ENCODE measurements around the gene RGL3. TPM values are rescaled to one million over a fixed set of nuclear protein-coding genes. Genes with fewer than 3 reads are reported as not detected.
A peak's percentile ranks its signal among the peaks of the same experiment; 100 is the strongest.

RGL3 gene
- total and polyA plus RNA-seq, 4 donors, result 2.4 to 19.8 (median 7.8) TPM

DNA sequence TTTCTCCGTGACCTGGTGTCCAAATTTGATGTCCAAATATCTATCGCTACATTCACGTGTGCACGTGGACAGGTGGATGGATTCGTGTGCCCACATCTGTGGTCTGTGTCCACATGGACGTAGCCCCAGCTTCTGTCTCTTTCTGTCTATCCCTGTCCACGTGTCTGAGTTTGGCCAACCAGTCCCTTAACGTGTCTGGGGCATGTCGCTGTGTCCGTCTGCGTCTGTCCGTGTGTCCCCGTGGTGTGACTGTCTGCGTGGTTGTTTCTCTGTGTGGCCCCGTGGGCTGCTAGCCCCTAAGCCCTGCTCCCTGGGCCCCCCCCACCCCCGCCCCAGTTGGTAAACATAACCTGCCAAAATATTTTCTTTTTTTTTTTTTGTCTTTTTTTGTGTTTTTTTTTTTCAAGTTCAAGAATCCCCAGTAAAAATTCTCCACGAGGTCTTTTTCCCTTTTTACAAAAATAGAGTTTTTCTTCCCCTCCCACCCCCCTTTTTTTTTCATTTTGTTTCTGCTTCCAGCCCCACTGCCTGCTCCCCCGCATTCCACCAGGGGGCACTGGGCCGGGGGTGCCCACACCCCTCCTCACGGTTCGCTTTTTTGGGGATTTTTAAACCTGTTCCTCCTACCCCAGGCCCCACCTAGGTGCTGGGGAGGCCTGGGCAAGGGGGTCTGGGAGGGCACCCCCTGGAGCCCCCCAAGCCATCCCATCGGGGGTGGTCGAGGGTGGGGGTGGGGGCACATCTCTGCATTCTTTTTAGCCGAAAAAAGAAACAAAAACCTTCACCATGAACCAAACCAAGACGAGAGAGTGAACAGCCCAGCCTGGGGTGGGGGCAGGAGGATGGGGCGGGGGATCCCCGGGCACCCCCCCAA lies 34.6 kb upstream of the RGL3 start:
- Histone ChIP-seq H3K4me1 (ENCODE audit: control insufficient read depth in 4 of 4, insufficient read depth in 4 of 4, low read length in 3 of 4) (no peaks in the 10 kb centered on the region), H3K9ac (ENCODE audit: low read depth in 1 of 2, low read length in 2 of 2) (no peak overlapping the region), H3K9me3 (ENCODE audit: control insufficient read depth in 4 of 4, low read length in 3 of 4) (no peaks in the 10 kb centered on the region), H3K36me3 (ENCODE audit: control insufficient read depth in 4 of 4, insufficient read depth in 3 of 4, low read depth in 1 of 4, low read length in 3 of 4) (peaks cover 3 to 9% (median 7%) of the 10 kb centered on the region in 4 donors), H3K27ac (ENCODE audit: low read depth in 1 of 2, low read length in 2 of 2) (no peak overlapping the region), H3K4me3 (ENCODE audit: low read depth in 1 of 3, low read length in 3 of 3) (no peak overlapping the region), H3K27me3 (ENCODE audit: control insufficient read depth in 4 of 4, insufficient read depth in 4 of 4, low read length in 3 of 4) (no peaks in the 10 kb centered on the region)
- TF ChIP-seq, protein P1, sequence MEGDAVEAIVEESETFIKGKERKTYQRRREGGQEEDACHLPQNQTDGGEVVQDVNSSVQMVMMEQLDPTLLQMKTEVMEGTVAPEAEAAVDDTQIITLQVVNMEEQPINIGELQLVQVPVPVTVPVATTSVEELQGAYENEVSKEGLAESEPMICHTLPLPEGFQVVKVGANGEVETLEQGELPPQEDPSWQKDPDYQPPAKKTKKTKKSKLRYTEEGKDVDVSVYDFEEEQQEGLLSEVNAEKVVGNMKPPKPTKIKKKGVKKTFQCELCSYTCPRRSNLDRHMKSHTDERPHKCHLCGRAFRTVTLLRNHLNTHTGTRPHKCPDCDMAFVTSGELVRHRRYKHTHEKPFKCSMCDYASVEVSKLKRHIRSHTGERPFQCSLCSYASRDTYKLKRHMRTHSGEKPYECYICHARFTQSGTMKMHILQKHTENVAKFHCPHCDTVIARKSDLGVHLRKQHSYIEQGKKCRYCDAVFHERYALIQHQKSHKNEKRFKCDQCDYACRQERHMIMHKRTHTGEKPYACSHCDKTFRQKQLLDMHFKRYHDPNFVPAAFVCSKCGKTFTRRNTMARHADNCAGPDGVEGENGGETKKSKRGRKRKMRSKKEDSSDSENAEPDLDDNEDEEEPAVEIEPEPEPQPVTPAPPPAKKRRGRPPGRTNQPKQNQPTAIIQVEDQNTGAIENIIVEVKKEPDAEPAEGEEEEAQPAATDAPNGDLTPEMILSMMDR (IDR thresholded peaks at IDR 0.05; ENCODE audit: low read depth, low read length, missing input control), result peak; percentile 6
- TF ChIP-seq TAF1 (conservative IDR thresholded peaks at IDR 0.05), result no peak
- 55% methylated on average over 27 of the region's 27 CpGs for WGBS
- DNase-seq (ENCODE audit: low spot score), result no peak

DNA sequence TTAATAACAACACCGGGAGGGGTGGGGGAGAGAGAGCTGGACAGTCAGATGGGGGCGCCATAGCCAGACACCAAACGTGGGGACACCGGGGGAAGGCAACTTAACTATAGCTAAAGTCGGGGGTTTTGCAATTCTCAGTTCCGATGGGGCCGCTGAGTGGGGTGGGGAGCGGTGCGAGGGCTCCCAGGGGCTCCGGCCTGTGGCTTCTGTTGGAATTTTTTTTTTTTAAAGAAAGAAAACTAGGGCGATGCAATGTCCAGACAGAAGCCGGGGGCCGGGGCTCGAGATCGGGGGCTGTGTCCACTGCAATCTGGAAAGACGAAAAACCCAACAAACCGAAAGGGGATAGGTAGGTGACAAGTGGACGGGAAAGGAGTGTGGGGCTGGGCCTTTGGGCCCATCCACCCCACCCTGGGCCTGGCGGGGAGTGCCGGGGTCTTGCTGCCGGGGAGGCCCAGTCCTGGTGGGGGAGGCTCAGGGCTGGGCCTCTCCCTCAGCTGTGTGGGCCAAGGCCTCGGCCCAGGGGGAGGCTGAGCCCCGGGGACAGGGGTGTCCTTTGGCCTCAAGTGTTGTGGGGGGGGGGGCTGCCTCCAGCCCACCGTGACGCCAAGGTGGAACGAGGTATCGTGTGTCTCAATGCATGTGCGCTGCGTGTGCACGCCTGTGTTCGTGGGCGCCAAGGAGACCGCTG lies 33.7 kb upstream of the RGL3 start:
- H3K9ac ChIP-seq (ENCODE audit: low read depth in 1 of 2, low read length in 2 of 2), result no peak overlapping the region
- no peak overlapping the region for H3K27ac ChIP-seq (ENCODE audit: low read depth in 1 of 2, low read length in 2 of 2)
- no peaks in the 10 kb centered on the region for H3K4me1 ChIP-seq (ENCODE audit: control insufficient read depth in 4 of 4, insufficient read depth in 4 of 4, low read length in 3 of 4)
- no peaks in the 10 kb centered on the region for H3K27me3 ChIP-seq (ENCODE audit: control insufficient read depth in 4 of 4, insufficient read depth in 4 of 4, low read length in 3 of 4)
- WGBS, result 81% methylated on average over 33 of the region's 33 CpGs
- H3K36me3 ChIP-seq (ENCODE audit: control insufficient read depth in 4 of 4, insufficient read depth in 3 of 4, low read depth in 1 of 4, low read length in 3 of 4), result peaks cover 7 to 18% (median 13%) of the 10 kb centered on the region in 4 donors
- no peak for DNase-seq (ENCODE audit: low spot score)
- no peaks in the 10 kb centered on the region for H3K9me3 ChIP-seq (ENCODE audit: control insufficient read depth in 4 of 4, low read length in 3 of 4)
- no peak overlapping the region for H3K4me3 ChIP-seq (ENCODE audit: low read depth in 1 of 3, low read length in 3 of 3)
- TF ChIP-seq SP1 (IDR thresholded peaks at IDR 0.05), result no peak
- TF ChIP-seq FOXA2 (IDR thresholded peaks at IDR 0.05), result no peak
- no peak for TF ChIP-seq RXRA (IDR thresholded peaks at IDR 0.05)
- TF ChIP-seq ATF3 (IDR thresholded peaks at IDR 0.05), result no peak
- no peak for TF ChIP-seq GABPA (IDR thresholded peaks at IDR 0.05 in 1 of 2, conservative IDR thresholded peaks at IDR 0.05 in 1 of 2)
- no peak for TF ChIP-seq TAF1 (conservative IDR thresholded peaks at IDR 0.05)
- TF ChIP-seq RAD21 (IDR thresholded peaks at IDR 0.05), result no peak
- no peak for TF ChIP-seq NR2F2 (IDR thresholded peaks at IDR 0.05)
- TF ChIP-seq FOXA1 (IDR thresholded peaks at IDR 0.05), result no peak
- TF ChIP-seq, protein P1 (IDR thresholded peaks at IDR 0.05; ENCODE audit: low read depth, low read length, missing input control), result no peak
- no peak for TF ChIP-seq HNF4G (IDR thresholded peaks at IDR 0.05)
- TF ChIP-seq, protein P2, sequence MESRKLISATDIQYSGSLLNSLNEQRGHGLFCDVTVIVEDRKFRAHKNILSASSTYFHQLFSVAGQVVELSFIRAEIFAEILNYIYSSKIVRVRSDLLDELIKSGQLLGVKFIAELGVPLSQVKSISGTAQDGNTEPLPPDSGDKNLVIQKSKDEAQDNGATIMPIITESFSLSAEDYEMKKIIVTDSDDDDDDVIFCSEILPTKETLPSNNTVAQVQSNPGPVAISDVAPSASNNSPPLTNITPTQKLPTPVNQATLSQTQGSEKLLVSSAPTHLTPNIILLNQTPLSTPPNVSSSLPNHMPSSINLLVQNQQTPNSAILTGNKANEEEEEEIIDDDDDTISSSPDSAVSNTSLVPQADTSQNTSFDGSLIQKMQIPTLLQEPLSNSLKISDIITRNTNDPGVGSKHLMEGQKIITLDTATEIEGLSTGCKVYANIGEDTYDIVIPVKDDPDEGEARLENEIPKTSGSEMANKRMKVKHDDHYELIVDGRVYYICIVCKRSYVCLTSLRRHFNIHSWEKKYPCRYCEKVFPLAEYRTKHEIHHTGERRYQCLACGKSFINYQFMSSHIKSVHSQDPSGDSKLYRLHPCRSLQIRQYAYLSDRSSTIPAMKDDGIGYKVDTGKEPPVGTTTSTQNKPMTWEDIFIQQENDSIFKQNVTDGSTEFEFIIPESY (IDR thresholded peaks at IDR 0.05), result no peak
- no peak for TF ChIP-seq JUND (IDR thresholded peaks at IDR 0.05)

Measured in liver (tissue), 9 donors.